ENCODE data around the gene FAM136A. TPM values are rescaled to one million over a fixed set of nuclear protein-coding genes. Genes with fewer than 3 reads are reported as not detected.
"Not testable (repeated sequence)": the region's sequence is repeated elsewhere in the genome, so short reads cannot be mapped to it uniquely, and the experiment has no call there.

FAM136A gene
- total and polyA plus RNA-seq, 11 donors = 16.8 to 42.8 (median 23.9) TPM

DNA sequence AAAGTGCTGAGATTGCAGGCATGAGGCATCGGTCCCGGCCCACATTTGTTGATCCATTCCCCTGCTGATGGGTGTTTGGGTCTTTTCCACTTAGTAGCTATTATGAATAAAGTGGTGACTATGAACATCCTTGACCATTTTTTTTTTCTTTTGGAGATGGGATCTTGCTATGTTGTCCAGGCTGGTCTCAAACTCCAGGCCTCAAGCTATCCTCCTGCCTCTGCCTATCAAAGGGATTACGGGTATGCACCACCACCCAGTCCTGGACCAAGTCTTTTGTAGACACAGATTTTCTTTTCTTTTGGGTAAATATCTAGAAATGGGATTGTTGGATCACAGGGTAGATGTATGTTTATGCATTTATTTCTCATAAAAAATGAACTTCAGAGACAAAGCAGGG is 1.3 kb upstream of the FAM136A start:
- H3K4me3 ChIP-seq = no peak overlapping the region
- H3K9me3 ChIP-seq = no peaks in the 10 kb centered on the region
- no peaks in the 10 kb centered on the region for H3K27me3 ChIP-seq
- no peak overlapping the region for H3K27ac ChIP-seq
- DNase-seq (no peak), ATAC-seq (no peak)
- H3K4me1 ChIP-seq = peaks cover 0 to 16% (median 4%) of the 10 kb centered on the region in 12 donors
- peaks cover 0 to 24% (median 20%) of the 10 kb centered on the region in 9 donors for H3K36me3 ChIP-seq
- 89 to 92% (median 91%) methylated on average over 3 of the region's 3 CpGs for WGBS, 4 donors
- intact Hi-C loops (cut with DNase I) = loop anchor here (2.0 to 10.0 kb wide), 7 partner anchors 56 to 391 kb away; partner anchors contain the start of genes MXD1 (in 3 of the 10) and TIA1 (in 2 of the 10)
- TF ChIP-seq POLR2A (IDR thresholded peaks at IDR 0.05) (no peak), CTCF (IDR thresholded peaks at IDR 0.05) (no peak)

- 44 to 50% (median 46%) methylated on average over 11 of the region's 11 CpGs for WGBS, 4 donors
- not testable (repeated sequence) for DNase-seq, ATAC-seq, H3K9me3 ChIP-seq, H3K27me3 ChIP-seq
- H3K27ac ChIP-seq = peak overlapping the region in 6 of 12 donors; percentile 78 to 89 (median 86)
- peak in 3 of 12 donors; percentile 0 to 6 (median 4) for TF ChIP-seq CTCF (IDR thresholded peaks at IDR 0.05)
- H3K36me3 ChIP-seq = peaks cover 0 to 31% (median 27%) of the 10 kb centered on the region in 9 donors
- H3K4me3 ChIP-seq = peak overlapping the region in 11 of 12 donors; percentile 67 to 99 (median 89)
- peaks cover 0 to 16% (median 4%) of the 10 kb centered on the region in 12 donors for H3K4me1 ChIP-seq
- intact Hi-C loops (cut with DNase I) = loop anchor here (1.0 to 10.0 kb wide), 8 partner anchors 55 to 390 kb away; partner anchors contain the start of genes MXD1 (in 3 of the 10) and TIA1 (in 2 of the 10)
Observed at GRCh38 chr2:70302195-70302546, 304 bp upstream of the FAM136A start.

GRCh38 chr2:70300771-70301343 is 1.0 kb downstream of the FAM136A start:
- Histone ChIP-seq H3K27ac (peak overlapping the region in 8 of 12 donors; percentile 83 to 93 (median 88)), H3K36me3 (peaks cover 0 to 44% (median 37%) of the 10 kb centered on the region in 9 donors), H3K27me3 (no peaks in the 10 kb centered on the region), H3K4me1 (peaks cover 0 to 16% (median 4%) of the 10 kb centered on the region in 12 donors), H3K9me3 (no peaks in the 10 kb centered on the region), H3K4me3 (peak overlapping the region; percentile 67 to 99 (median 88))
- DNase-seq = no peak
- TF ChIP-seq CTCF (IDR thresholded peaks at IDR 0.05) = no peak
- 60 to 72% (median 63%) methylated on average over 10 of the region's 10 CpGs for WGBS, 4 donors
- peak in 1 of 4 donors; percentile 1 for ATAC-seq
- intact Hi-C loops (cut with DNase I) = loop anchor here in 9 of 10 donors (2.0 to 10.0 kb wide), 7 partner anchors 54 to 389 kb away; partner anchors contain the start of genes TIA1 (in 2 of the 9) and MXD1 (in 1 of the 9)

- Histone ChIP-seq H3K4me1 (peaks cover 0 to 23% (median 10%) of the 10 kb centered on the region in 12 donors), H3K36me3 (peaks cover 0 to 44% (median 37%) of the 10 kb centered on the region in 9 donors)
- ATAC-seq, DNase-seq, H3K27me3 ChIP-seq, H3K4me3 ChIP-seq, H3K27ac ChIP-seq, H3K9me3 ChIP-seq: not testable (repeated sequence)
- intact Hi-C loops (cut with DNase I) = loop anchor here in 2 of 10 donors (5.0 to 10.0 kb wide), 2 partner anchors 36 to 213 kb away; partner anchors contain the start of gene PCBP1 (in 1 of the 2)
- WGBS, 4 donors = 93 to 96% (median 94%) methylated on average over 4 of the region's 4 CpGs
Observed at GRCh38 chr2:70297828-70298227, 4.0 kb downstream of the FAM136A start.
